Measurements from ENCODE around the gene DBF4B.

DNA sequence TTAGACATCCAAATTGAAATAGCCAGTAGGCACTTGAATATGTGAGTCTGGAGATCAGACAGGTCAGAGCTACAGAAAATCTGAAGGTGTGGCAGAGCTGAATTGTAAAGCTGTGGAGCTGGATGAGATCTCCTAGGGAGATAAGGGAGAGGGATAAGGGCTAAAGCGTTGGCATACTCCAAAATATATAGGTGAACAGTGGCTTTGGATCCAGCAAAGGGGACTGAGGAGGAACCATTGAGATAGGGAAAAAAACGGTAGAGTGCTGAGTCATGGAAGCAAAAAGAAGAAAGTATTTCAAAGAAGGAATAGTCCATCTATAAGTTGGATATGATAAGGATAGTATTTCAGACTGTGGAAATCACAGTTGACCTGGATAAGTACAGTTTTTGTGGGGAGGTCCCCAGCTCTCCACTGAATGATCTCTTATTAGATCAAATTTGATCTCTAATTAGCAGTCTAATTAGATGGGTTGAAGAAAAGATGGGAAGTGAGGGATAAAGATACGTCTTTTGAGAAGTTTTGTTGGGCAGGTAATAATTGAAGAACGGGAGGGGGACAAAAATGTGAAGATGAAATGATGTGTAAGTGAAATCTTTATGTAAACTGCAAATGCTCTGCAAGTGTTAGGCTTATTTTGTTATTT is 587 bp upstream of the DBF4B start:
- TF ChIP-seq CTCF (IDR thresholded peaks at IDR 0.05) (no peak), ZFX (IDR thresholded peaks at IDR 0.05; ENCODE audit: borderline replicate concordance) (no peak)

All from 22Rv1 (cell line).